GM21515 (cell line): ENCODE data around the gene FXYD5.
"Not testable (repeated sequence)": the region's sequence is repeated elsewhere in the genome, so short reads cannot be mapped to it uniquely, and the experiment has no call there.

Experiments
- ATAC-seq: cut with Tn5 transposase; IDR thresholded peaks from one replicate; pipeline ENCODE4 v1.9.1; 2021; ENCODE audit not compliant: unreplicated experiment

The FXYD5 gene

GRCh38 chr19:35176181-35176570 is 21.6 kb downstream of the FXYD5 start:
- no peak for ATAC-seq

GRCh38 chr19:35177377-35178274 is 23.1 kb downstream of the FXYD5 start:
- no peak for ATAC-seq

DNA sequence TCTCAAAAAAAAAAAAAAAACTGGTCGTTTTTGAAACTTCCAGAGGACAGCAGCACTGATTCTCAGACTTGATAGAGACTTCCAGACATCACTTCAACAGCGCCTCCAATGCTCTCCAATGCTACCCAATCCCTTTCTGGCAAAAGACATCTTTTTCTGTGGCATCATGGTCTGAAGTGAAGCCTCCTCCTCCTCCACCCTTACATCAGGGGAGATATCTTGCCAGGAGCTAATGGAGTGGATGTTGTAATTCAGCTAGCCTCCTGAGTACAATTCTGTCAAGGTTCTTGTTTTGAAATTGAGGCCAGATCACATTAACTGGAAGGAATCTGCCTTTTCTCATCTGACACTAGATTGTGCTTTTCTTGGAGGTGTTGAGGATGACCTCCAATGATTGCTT is 24.2 kb downstream of the FXYD5 start:
- no peak for ATAC-seq

GRCh38 chr19:35179830-35180229 is 25.3 kb downstream of the FXYD5 start:
- ATAC-seq: no peak

- ATAC-seq: no peak
Observed at GRCh38 chr19:35181387-35181786, 26.9 kb downstream of the FXYD5 start.

GRCh38 chr19:35184267-35184666 is 29.7 kb downstream of the FXYD5 start:
- no peak for ATAC-seq

DNA sequence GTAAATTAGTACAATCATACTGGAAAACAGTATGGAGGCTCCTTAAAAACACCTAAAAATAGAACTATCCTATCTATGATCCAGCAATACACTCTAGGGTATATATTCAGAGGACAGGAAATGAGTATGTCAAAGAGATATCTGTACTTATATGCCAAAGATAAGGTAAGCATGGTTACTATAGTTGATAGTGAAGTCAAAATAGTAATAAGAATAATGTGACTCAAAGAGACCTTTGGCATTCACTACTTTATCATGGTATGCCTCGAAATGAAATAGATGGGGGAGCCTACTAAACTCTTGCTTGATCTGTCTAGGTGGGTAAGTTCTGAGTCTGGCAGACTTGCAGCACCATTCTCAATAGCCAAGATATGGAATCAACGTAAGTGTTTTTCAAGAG is 30.3 kb downstream of the FXYD5 start:
- no peak for ATAC-seq

- ATAC-seq: no peak
Observed at GRCh38 chr19:35194012-35194984, 39.8 kb downstream of the FXYD5 start.

- ATAC-seq: no peak
Observed at GRCh38 chr19:35195830-35196229, 41.3 kb downstream of the FXYD5 start.

GRCh38 chr19:35196861-35197260 is 42.3 kb downstream of the FXYD5 start:
- ATAC-seq: not testable (repeated sequence)

GRCh38 chr19:35199481-35199880 is 44.9 kb downstream of the FXYD5 start:
- no peak for ATAC-seq

- ATAC-seq: no peak
Observed at GRCh38 chr19:35202722-35203688, 48.5 kb downstream of the FXYD5 start.

GRCh38 chr19:35204799-35205732 is 50.5 kb downstream of the FXYD5 start:
- ATAC-seq: peak; percentile 68

DNA sequence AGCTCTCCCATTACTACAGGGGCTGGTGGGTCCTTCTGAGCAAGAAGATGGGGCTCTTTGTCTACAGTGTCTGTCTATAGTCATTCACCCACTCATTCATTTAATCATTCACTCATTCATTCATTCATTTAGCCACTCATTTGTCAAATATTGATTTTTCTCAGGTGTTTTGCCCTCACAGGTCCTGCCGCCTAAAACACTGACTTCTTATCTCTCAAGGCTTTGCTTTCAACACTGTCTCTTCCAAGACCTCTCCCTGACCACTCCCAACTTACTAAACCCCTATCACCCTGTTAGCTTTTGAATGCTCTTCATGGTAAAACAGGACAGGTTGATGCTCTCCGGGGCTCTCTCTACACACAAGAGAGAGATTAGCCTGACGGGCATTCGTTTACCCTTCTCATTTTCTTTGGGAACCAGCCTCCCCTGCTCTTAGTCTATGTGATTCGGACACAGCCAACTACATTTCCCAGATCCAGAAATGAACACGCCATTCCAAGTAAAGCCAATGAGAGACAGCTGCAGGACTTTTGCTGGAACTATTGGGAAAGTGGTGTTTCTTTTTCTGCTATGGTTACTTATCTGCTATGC is 51.3 kb downstream of the FXYD5 start:
- no peak for ATAC-seq

- ATAC-seq: no peak
Observed at GRCh38 chr19:35206379-35206778, 51.8 kb downstream of the FXYD5 start.

GRCh38 chr19:35206855-35207254 is 52.3 kb downstream of the FXYD5 start:
- ATAC-seq: no peak

DNA sequence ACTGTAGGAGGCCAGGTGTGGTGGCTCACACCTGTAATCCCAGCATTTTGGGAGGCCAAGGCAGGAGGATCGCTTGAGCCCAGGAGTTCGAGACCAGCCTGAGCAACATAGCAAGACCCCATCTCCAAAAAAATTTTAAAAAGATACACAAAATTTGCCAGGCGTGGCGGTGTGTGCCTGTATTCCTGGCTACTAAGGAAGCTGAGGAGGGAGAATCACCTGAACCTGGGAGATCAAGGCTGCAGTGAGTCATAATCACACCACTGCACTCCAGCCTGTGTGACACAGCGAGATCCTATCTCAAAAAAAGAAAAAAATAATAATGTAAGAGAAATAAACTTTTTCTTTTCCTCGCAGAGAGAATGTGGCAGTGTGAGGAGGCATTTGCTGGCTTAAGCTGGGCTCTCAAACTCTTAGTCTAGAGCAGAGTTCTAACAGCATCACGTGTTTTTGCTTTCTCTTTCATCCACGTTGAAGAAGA is 52.9 kb downstream of the FXYD5 start:
- ATAC-seq: no peak

- ATAC-seq: no peak
Observed at GRCh38 chr19:35208121-35208520, 53.6 kb downstream of the FXYD5 start.

DNA sequence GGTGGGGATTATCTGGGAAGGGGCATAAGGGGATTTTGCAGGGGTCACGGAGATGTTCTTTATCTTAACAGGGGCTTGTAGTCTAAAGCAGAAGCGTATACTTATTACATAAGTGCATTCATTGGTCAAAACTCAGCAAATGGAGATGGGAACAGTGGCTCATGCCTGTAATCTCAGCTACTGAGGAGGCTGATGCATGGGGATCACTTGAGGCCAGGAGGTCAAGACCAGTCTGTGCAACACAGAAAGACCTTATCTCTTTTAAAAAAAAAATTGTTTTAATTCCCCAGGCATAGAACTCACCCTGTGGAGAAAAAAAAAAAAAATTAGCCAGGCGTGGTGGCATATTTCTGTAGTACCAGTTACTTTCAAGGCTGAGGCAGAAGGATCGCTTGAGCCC is 55.1 kb downstream of the FXYD5 start:
- no peak for ATAC-seq
